Loucy (cell line): ENCODE measurements around the gene CDHR2.

Source experiments
- H2AFZ ChIP-seq: fragments of 200-600 bp; sonication (generic); 2 replicates; pipeline ENCODE4 v1.6.0; 2016; ENCODE audit warnings: antibody characterized with exemption, mild to moderate bottlenecking, low read length, moderate library complexity
- H3F3A ChIP-seq: fragments of 200-600 bp; 2 replicates; pipeline ENCODE4 v1.6.0; 2016; ENCODE audit warnings: antibody characterized with exemption, low read depth, mild to moderate bottlenecking
- H3K27me3 ChIP-seq: fragments of 200-600 bp; sonication (generic); 2 replicates; pipeline ENCODE4 v1.6.1; 2014; ENCODE audit warnings: low read length, mild to moderate bottlenecking; ENCODE audit not compliant: insufficient read depth, poor library complexity, severe bottlenecking
- H3K36me3 ChIP-seq: fragments of 200-600 bp; sonication (generic); 2 replicates; pipeline ENCODE4 v1.6.1; 2016; ENCODE audit warnings: low read length; ENCODE audit not compliant: insufficient read depth
- H3K4me1 ChIP-seq: fragments of 200-600 bp; sonication (generic); 2 replicates; pipeline ENCODE4 v1.5.1; 2014; ENCODE audit warnings: low read length, mild to moderate bottlenecking; ENCODE audit not compliant: insufficient read depth, poor library complexity, severe bottlenecking
- H3K4me2 ChIP-seq: fragments of 200-600 bp; sonication (generic); 2 replicates; pipeline ENCODE4 v1.6.0; 2014; ENCODE audit warnings: antibody characterized with exemption, low read length, low read depth, mild to moderate bottlenecking; ENCODE audit not compliant: poor library complexity, severe bottlenecking
- H3K4me3 ChIP-seq: fragments of 200-600 bp; sonication (generic); 2 replicates; pipeline ENCODE4 v1.5.1; 2014; ENCODE audit warnings: low read length, mild to moderate bottlenecking, mixed read lengths; ENCODE audit not compliant: poor library complexity, severe bottlenecking
- H3K79me2 ChIP-seq: fragments of 200-600 bp; sonication (generic); 2 replicates; pipeline ENCODE4 v1.6.1; 2014; ENCODE audit warnings: low read length; ENCODE audit not compliant: insufficient read depth
- H3K9ac ChIP-seq: fragments of 200-600 bp; sonication (generic); 2 replicates; pipeline ENCODE4 v1.6.0; 2014; ENCODE audit warnings: mild to moderate bottlenecking, low read depth, low read length, moderate library complexity; ENCODE audit not compliant: poor library complexity, severe bottlenecking
- H3K9me2 ChIP-seq: fragments of 200-600 bp; sonication (generic); replicated peaks from 2 replicates; pipeline ENCODE4 v1.6.1; 2016; ENCODE audit warnings: low read depth, low read length, mixed read lengths
- H3K9me3 ChIP-seq: fragments of 200-600 bp; sonication (generic); 2 replicates; pipeline ENCODE4 v1.6.1; 2014; ENCODE audit warnings: mild to moderate bottlenecking, antibody characterized with exemption, low read length, low read depth; ENCODE audit not compliant: insufficient read depth
- H4K20me1 ChIP-seq: fragments of 200-600 bp; sonication (generic); 2 replicates; pipeline ENCODE4 v1.6.0; 2014; ENCODE audit warnings: antibody characterized with exemption, low read length, mild to moderate bottlenecking; ENCODE audit not compliant: insufficient read depth, poor library complexity, severe bottlenecking
- CTCF ChIP-seq: fragments of 200-600 bp; sonication (generic); conservative IDR thresholded peaks from 2 replicates; pipeline ENCODE4 v1.5.1; 2014; ENCODE audit warnings: mild to moderate bottlenecking, antibody characterized with exemption, low read length
- EZH2phosphoT487 ChIP-seq: fragments of 200-600 bp; IDR thresholded peaks from 2 replicates; pipeline ENCODE4 v1.6.1; 2018; ENCODE audit warnings: antibody characterized with exemption, mild to moderate bottlenecking, moderate library complexity, borderline replicate concordance

The CDHR2 gene

GRCh38 chr5:176583076-176583475 lies 33.9 kb downstream of the CDHR2 start:
- Histone ChIP-seq H3K79me2 (no peaks in the 10 kb centered on the region), H4K20me1 (no peaks in the 10 kb centered on the region), H3K4me1 (no peaks in the 10 kb centered on the region), H3K4me2 (no peak overlapping the region), H2AFZ (no peak overlapping the region), H3K36me3 (no peaks in the 10 kb centered on the region), H3K9me3 (peaks cover 6% of the 10 kb centered on the region; the same call in 1 of the 2 replicates), H3K9ac (no peak overlapping the region), H3K4me3 (no peak overlapping the region), H3F3A (no peaks in the 10 kb centered on the region), H3K27me3 (no peaks in the 10 kb centered on the region), H3K9me2 (no peaks in the 10 kb centered on the region)
- TF ChIP-seq CTCF, result no peak
- no peak for TF ChIP-seq EZH2phosphoT487

- no peaks in the 10 kb centered on the region for H3K9me2 ChIP-seq
- H3F3A ChIP-seq, result no peaks in the 10 kb centered on the region
- H3K9me3 ChIP-seq, result peaks cover 6% of the 10 kb centered on the region; the same call in 1 of the 2 replicates
- no peak overlapping the region for H2AFZ ChIP-seq
- H3K9ac ChIP-seq, result no peak overlapping the region
- no peaks in the 10 kb centered on the region for H3K79me2 ChIP-seq
- no peak overlapping the region for H3K4me3 ChIP-seq
- TF ChIP-seq CTCF, result no peak
- no peak for TF ChIP-seq EZH2phosphoT487
- no peaks in the 10 kb centered on the region for H3K4me1 ChIP-seq
- H3K27me3 ChIP-seq, result no peaks in the 10 kb centered on the region
- H3K4me2 ChIP-seq, result no peak overlapping the region
- H4K20me1 ChIP-seq, result no peaks in the 10 kb centered on the region
- no peaks in the 10 kb centered on the region for H3K36me3 ChIP-seq
Measured at GRCh38 chr5:176587398-176587797, 38.3 kb downstream of the CDHR2 start.

GRCh38 chr5:176588297-176588696 lies 39.2 kb downstream of the CDHR2 start:
- Histone ChIP-seq H3K9ac (no peak overlapping the region), H3K9me3 (peaks cover 6% of the 10 kb centered on the region; the same call in 1 of the 2 replicates), H2AFZ (no peak overlapping the region), H3K36me3 (no peaks in the 10 kb centered on the region), H3K4me1 (no peaks in the 10 kb centered on the region), H3F3A (no peaks in the 10 kb centered on the region), H3K79me2 (no peaks in the 10 kb centered on the region), H3K9me2 (no peaks in the 10 kb centered on the region), H3K4me2 (no peak overlapping the region), H3K27me3 (no peaks in the 10 kb centered on the region), H3K4me3 (no peak overlapping the region), H4K20me1 (no peaks in the 10 kb centered on the region)
- TF ChIP-seq CTCF, result no peak
- TF ChIP-seq EZH2phosphoT487, result no peak
